Endodermal cell (in vitro differentiated cells): Measurements from ENCODE around the gene CD40LG. TPM values are rescaled to one million over a fixed set of nuclear protein-coding genes. Genes with fewer than 3 reads are reported as not detected.

Experiments used
- DNase-seq: peaks from one replicate; pipeline ENCODE4 v3.0.0-alpha.2; 2017
- H3K27ac ChIP-seq: 2 replicates; pipeline ENCODE4 v1.5.1; 2013; ENCODE audit warnings: mild to moderate bottlenecking, low read depth, low read length, moderate library complexity
- H3K27me3 ChIP-seq: 2 replicates; pipeline ENCODE4 v1.6.1; 2013; ENCODE audit warnings: mild to moderate bottlenecking, low read length, moderate library complexity; ENCODE audit not compliant: insufficient read depth, control insufficient read depth, poor library complexity, severe bottlenecking
- H3K36me3 ChIP-seq: 2 replicates; pipeline ENCODE4 v1.7.0; 2013; ENCODE audit warnings: mild to moderate bottlenecking, low read length, moderate library complexity; ENCODE audit not compliant: control insufficient read depth, insufficient read depth
- H3K4me1 ChIP-seq: one replicate; pipeline ENCODE4 v1.7.0; 2013; ENCODE audit warnings: low read length; ENCODE audit not compliant: control insufficient read depth, insufficient read depth
- H3K4me3 ChIP-seq: 2 replicates; pipeline ENCODE4 v1.5.1; 2013; ENCODE audit warnings: mild to moderate bottlenecking, low read length, moderate library complexity
- H3K9ac ChIP-seq: 2 replicates; pipeline ENCODE4 v1.6.1; 2013; ENCODE audit warnings: mild to moderate bottlenecking, low read length, moderate library complexity; ENCODE audit not compliant: poor library complexity, severe bottlenecking; ENCODE audit errors: extremely low read depth
- H3K9me3 ChIP-seq: 2 replicates; pipeline ENCODE4 v1.6.1; 2013; ENCODE audit warnings: mild to moderate bottlenecking, low read length, moderate library complexity; ENCODE audit not compliant: control insufficient read depth
- H3K27ac Mint-ChIP-seq: 2 replicates; pipeline ENCODE4 v1.8.0; 2020; ENCODE audit warnings: mixed read lengths
- H3K27me3 Mint-ChIP-seq: 2 replicates; pipeline ENCODE4 v1.8.0; 2021; ENCODE audit warnings: mild to moderate bottlenecking, mixed read lengths; ENCODE audit not compliant: insufficient read depth
- H3K36me3 Mint-ChIP-seq: 2 replicates; pipeline ENCODE4 v1.8.0; 2020; ENCODE audit warnings: low read depth, mixed read lengths
- H3K4me1 Mint-ChIP-seq: 2 replicates; pipeline ENCODE4 v1.8.0; 2020; ENCODE audit warnings: mixed read lengths
- H3K4me3 Mint-ChIP-seq: 2 replicates; pipeline ENCODE4 v1.8.0; 2020; ENCODE audit warnings: mild to moderate bottlenecking, moderate library complexity, mixed read lengths
- H3K9me3 Mint-ChIP-seq: 2 replicates; pipeline ENCODE4 v1.8.0; 2020; ENCODE audit warnings: mild to moderate bottlenecking, mixed read lengths
- WGBS, 2 experiments: methylation state at CpG; one replicate each; pipeline versions ENCODE4 v1.1.5 to v1.1.7; 2013; ENCODE audit warnings: missing lambda C conversion rate in 2 of 2, mixed read lengths in 1 of 2; ENCODE audit not compliant: insufficient coverage in 1 of 2, insufficient read length in 1 of 2; 5-methylcytosine and 5-hydroxymethylcytosine counted together
- total RNA-seq, 2 donors: library from RNA; stranded (reverse); fragmentation: NEBNext Ultra II Directional in 1 of 2; extraction: Animal tissue kit (Norgen Biotek cat#: 25700) in 1 of 2; gene quantifications; 2 replicates in 1 of 2; 3 replicates in 1 of 2; pipeline ENCODE4 v1.2.1, GENCODE V29; 2021
- TF ChIP-seq, protein P1 (sequence below): fragments of 200-600 bp; sonication (generic); conservative IDR thresholded peaks from 2 replicates; pipeline ENCODE4 v1.5.0; 2021; ENCODE audit warnings: antibody characterized with exemption, mild to moderate bottlenecking

The CD40LG gene
- total RNA-seq, 2 donors from 2014 or later = not detected

DNA sequence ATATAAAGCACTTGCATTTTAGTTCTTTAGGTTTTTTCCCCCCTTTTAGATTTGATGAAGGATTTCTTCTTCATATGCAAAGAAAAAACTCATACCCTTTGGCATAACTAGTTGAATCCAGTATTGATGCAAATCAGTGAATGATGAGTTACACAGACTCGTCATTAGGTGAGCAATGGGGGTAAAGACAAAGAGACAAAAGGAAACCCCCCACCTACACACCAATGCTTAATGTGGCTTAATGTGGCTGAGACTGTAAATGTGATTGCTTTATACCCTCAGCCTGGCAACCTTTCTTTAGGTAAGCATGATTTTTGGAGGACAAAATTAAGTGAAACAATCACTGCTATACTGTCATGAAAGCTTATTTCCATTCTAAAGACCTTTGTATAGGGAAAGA lies 39.5 kb downstream of the CD40LG start:
- Histone ChIP-seq H3K9me3 (no peaks in the 10 kb centered on the region), H3K36me3 (no peaks in the 10 kb centered on the region), H3K4me1 (no peaks in the 10 kb centered on the region), H3K27me3 (no peaks in the 10 kb centered on the region), H3K9ac (no peak overlapping the region), H3K27ac (no peak overlapping the region), H3K4me3 (no peak overlapping the region)
- Mint-ChIP-seq H3K4me1 (peaks cover 5% of the 10 kb centered on the region), H3K27me3 (no peaks in the 10 kb centered on the region), H3K36me3 (no peaks in the 10 kb centered on the region), H3K27ac (no peak overlapping the region), H3K9me3 (peaks cover 17% of the 10 kb centered on the region), H3K4me3 (no peak overlapping the region)
- TF ChIP-seq, protein P1, sequence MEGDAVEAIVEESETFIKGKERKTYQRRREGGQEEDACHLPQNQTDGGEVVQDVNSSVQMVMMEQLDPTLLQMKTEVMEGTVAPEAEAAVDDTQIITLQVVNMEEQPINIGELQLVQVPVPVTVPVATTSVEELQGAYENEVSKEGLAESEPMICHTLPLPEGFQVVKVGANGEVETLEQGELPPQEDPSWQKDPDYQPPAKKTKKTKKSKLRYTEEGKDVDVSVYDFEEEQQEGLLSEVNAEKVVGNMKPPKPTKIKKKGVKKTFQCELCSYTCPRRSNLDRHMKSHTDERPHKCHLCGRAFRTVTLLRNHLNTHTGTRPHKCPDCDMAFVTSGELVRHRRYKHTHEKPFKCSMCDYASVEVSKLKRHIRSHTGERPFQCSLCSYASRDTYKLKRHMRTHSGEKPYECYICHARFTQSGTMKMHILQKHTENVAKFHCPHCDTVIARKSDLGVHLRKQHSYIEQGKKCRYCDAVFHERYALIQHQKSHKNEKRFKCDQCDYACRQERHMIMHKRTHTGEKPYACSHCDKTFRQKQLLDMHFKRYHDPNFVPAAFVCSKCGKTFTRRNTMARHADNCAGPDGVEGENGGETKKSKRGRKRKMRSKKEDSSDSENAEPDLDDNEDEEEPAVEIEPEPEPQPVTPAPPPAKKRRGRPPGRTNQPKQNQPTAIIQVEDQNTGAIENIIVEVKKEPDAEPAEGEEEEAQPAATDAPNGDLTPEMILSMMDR = no peak
- no peak for DNase-seq
- WGBS, 2 experiments = no CpG with 5 or more reads among the region's 1 CpG

DNA sequence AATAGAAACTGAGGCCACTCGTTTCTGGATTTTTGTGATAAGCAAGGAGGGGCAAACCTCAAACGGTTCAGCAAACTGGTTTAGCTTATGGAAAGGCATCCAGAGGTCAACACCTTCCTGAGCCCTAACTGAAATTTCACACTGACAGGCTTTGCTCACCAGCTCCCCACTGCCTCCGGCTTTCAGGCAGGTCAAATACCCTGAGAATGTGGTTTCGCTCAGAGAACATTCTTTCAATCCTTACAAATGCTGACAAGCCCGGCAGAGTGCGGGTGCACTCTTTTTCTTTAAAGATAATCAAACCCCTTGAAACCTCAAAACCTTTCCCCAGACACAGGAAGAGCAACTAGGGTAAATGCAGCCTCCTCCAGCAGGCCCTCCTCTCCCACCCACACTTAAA lies 41.5 kb downstream of the CD40LG start:
- H3K27me3 Mint-ChIP-seq = no peaks in the 10 kb centered on the region
- no peak overlapping the region for H3K9ac ChIP-seq
- no peaks in the 10 kb centered on the region for H3K9me3 ChIP-seq
- no peaks in the 10 kb centered on the region for H3K36me3 ChIP-seq
- no peak overlapping the region for H3K4me3 Mint-ChIP-seq
- H3K27me3 ChIP-seq = no peaks in the 10 kb centered on the region
- H3K4me1 Mint-ChIP-seq = peaks cover 8% of the 10 kb centered on the region
- H3K36me3 Mint-ChIP-seq = no peaks in the 10 kb centered on the region
- peaks cover 25% of the 10 kb centered on the region for H3K9me3 Mint-ChIP-seq
- TF ChIP-seq, protein P1 = no peak
- H3K27ac Mint-ChIP-seq = no peak overlapping the region
- no peak overlapping the region for H3K4me3 ChIP-seq
- H3K4me1 ChIP-seq = no peaks in the 10 kb centered on the region
- peak; percentile 52 for DNase-seq
- 49% methylated on average over 6 of the region's 6 CpGs; no CpG with 5 or more reads in 1 of the 2 experiments for WGBS, 2 experiments
- H3K27ac ChIP-seq = no peak overlapping the region

DNA sequence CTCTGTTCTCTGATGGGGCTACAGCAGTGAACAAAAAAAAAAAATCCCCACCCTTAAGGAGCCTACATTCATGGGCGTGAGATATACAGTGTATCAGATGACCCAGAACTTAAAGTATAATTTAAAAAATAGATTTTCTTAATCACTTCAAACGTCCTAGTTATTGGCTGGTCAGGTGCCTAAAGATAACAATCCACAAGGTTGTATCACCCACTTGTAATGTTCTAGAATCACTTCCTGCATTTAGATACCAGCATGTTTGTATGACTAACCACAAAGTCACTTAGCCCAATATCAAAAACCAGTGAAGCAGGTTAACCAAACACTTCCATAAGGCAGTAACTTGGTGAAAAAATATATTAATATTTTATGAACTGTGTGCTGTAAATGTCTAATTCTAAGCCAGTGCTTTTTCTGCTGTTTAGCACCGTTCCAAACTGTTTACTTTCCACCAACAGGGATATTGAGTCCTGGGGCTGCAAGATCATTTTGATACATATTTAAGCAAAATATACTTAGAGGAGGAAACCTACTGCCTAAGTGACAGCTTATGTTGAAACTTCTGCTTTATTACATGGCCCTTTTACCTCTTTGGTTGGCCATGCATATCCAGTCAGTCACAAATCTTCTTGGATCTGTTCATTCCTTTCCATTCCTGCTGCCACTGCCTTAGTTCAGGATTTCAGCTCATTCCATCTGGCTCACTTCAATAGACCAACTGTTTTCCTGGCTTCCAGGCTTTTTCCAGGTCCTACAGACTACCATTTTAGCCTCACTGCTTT lies 43.3 kb downstream of the CD40LG start:
- Mint-ChIP-seq H3K27me3 (no peaks in the 10 kb centered on the region), H3K4me1 (peaks cover 9% of the 10 kb centered on the region), H3K36me3 (no peaks in the 10 kb centered on the region), H3K4me3 (no peak overlapping the region), H3K9me3 (peaks cover 28% of the 10 kb centered on the region), H3K27ac (no peak overlapping the region)
- DNase-seq = no peak
- Histone ChIP-seq H3K4me1 (no peaks in the 10 kb centered on the region), H3K27ac (no peak overlapping the region), H3K27me3 (no peaks in the 10 kb centered on the region), H3K9ac (no peak overlapping the region), H3K4me3 (no peak overlapping the region), H3K9me3 (no peaks in the 10 kb centered on the region), H3K36me3 (no peaks in the 10 kb centered on the region)
- 86% methylated on average over 1 of the region's 3 CpGs; no CpG with 5 or more reads in 1 of the 2 experiments for WGBS, 2 experiments
- TF ChIP-seq, protein P1 = no peak
